CD14-positive monocyte (primary cell): ENCODE data around the gene CNEP1R1. TPM values are rescaled to one million over a fixed set of nuclear protein-coding genes. Genes with fewer than 3 reads are reported as not detected.
A peak's percentile ranks its signal among the peaks of the same experiment; 100 is the strongest.

Experiments
- DNase-seq, 3 donors: peaks; one replicate each; pipeline ENCODE4 v3.0.0-alpha.2; 2011 to 2022
- H2AFZ ChIP-seq: 2 replicates; pipeline ENCODE4 v1.6.0; 2012; ENCODE audit warnings: mild to moderate bottlenecking, low read depth, low read length, inconsistent platforms; ENCODE audit not compliant: insufficient read depth, poor library complexity, severe bottlenecking
- H3K27ac ChIP-seq, 2 donors: 1 replicate in 1 of 2; 2 replicates in 1 of 2; pipeline ENCODE4 v1.5.1; 2012 to 2013; ENCODE audit warnings: low read length in 2 of 2, control low read depth in 1 of 2, inconsistent platforms in 1 of 2, low read depth in 1 of 2, mild to moderate bottlenecking in 1 of 2
- H3K27me3 ChIP-seq, 2 donors: one replicate each; pipeline versions ENCODE4 v1.6.0 to v1.6.1; 2011 to 2013; ENCODE audit warnings: low read length in 2 of 2; ENCODE audit not compliant: control insufficient read depth in 2 of 2, insufficient read depth in 2 of 2
- H3K36me3 ChIP-seq, 2 donors: replicated peaks in 1 of 2; 1 replicate in 1 of 2; 2 replicates in 1 of 2; pipeline versions ENCODE4 v1.5.1 to v1.6.1; 2012 to 2013; ENCODE audit warnings: low read length in 2 of 2, control low read depth in 1 of 2, inconsistent platforms in 1 of 2, mild to moderate bottlenecking in 1 of 2; ENCODE audit not compliant: insufficient read depth in 2 of 2, control insufficient read depth in 1 of 2
- H3K4me1 ChIP-seq, 2 donors: 1 replicate in 1 of 2; 2 replicates in 1 of 2; pipeline versions ENCODE4 v1.5.1 to v1.6.1; 2012 to 2013; ENCODE audit warnings: low read length in 2 of 2, control low read depth in 1 of 2, inconsistent platforms in 1 of 2, mild to moderate bottlenecking in 1 of 2, moderate library complexity in 1 of 2; ENCODE audit not compliant: insufficient read depth in 2 of 2, control insufficient read depth in 1 of 2
- H3K4me2 ChIP-seq: replicated peaks from 2 replicates; pipeline ENCODE3; 2012; ENCODE audit warnings: low read length, moderate library complexity, mild to moderate bottlenecking; ENCODE audit not compliant: poor library complexity, severe bottlenecking; ENCODE audit errors: extremely low read depth
- H3K4me3 ChIP-seq, 3 experiments: fragments of 200-600 bp in 1 of 3; sonication (generic) in 1 of 3; replicated peaks in 1 of 3; 1 replicate in 2 of 3; 2 replicates in 1 of 3; pipeline ENCODE4 v1.5.1; 2011 to 2013; ENCODE audit warnings: low read length in 3 of 3, mild to moderate bottlenecking in 3 of 3, control low read depth in 2 of 3, low read depth in 2 of 3, inconsistent platforms in 1 of 3, moderate library complexity in 1 of 3
- H3K79me2 ChIP-seq: 2 replicates; pipeline ENCODE4 v1.6.0; 2012; ENCODE audit warnings: mild to moderate bottlenecking, control low read depth, inconsistent platforms, low read length, moderate library complexity; ENCODE audit not compliant: insufficient read depth
- H3K9ac ChIP-seq: 2 replicates; pipeline ENCODE4 v1.6.0; 2017; ENCODE audit warnings: low read length, mild to moderate bottlenecking; ENCODE audit not compliant: insufficient read depth, poor library complexity, severe bottlenecking
- H3K9me3 ChIP-seq, 2 donors: replicated peaks in 1 of 2; 1 replicate in 1 of 2; 2 replicates in 1 of 2; pipeline versions ENCODE4 v1.5.1 to v1.6.1; 2012 to 2013; ENCODE audit warnings: low read length in 2 of 2, control low read depth in 1 of 2; ENCODE audit not compliant: control insufficient read depth in 1 of 2, insufficient read depth in 1 of 2
- H4K20me1 ChIP-seq: 2 replicates; pipeline ENCODE4 v1.6.0; 2012; ENCODE audit warnings: mild to moderate bottlenecking, low read length, control low read depth, moderate library complexity; ENCODE audit not compliant: insufficient read depth
- H3K27ac Mint-ChIP-seq, 7 donors: one replicate each; pipeline ENCODE4 v1.8.0; 2020; ENCODE audit warnings: mild to moderate bottlenecking in 7 of 7, mixed read lengths in 7 of 7, moderate library complexity in 6 of 7, inconsistent platforms in 2 of 7
- H3K27me3 Mint-ChIP-seq, 3 donors: one replicate each; pipeline ENCODE4 v1.8.0; 2021 to 2022; ENCODE audit warnings: low read depth in 3 of 3, mild to moderate bottlenecking in 3 of 3, mixed read lengths in 3 of 3, moderate library complexity in 3 of 3, inconsistent platforms in 1 of 3
- H3K36me3 Mint-ChIP-seq, 2 donors: one replicate each; pipeline ENCODE4 v1.8.0; 2020; ENCODE audit warnings: mixed read lengths in 2 of 2, inconsistent platforms in 1 of 2, mild to moderate bottlenecking in 1 of 2
- H3K4me1 Mint-ChIP-seq: one replicate; pipeline ENCODE4 v1.8.0; 2020; ENCODE audit warnings: mild to moderate bottlenecking, mixed read lengths
- H3K4me3 Mint-ChIP-seq, 2 donors: one replicate each; pipeline ENCODE4 v1.8.0; 2020; ENCODE audit warnings: mild to moderate bottlenecking in 2 of 2, mixed read lengths in 2 of 2, moderate library complexity in 1 of 2
- H3K9me3 Mint-ChIP-seq, 7 donors: one replicate each; pipeline ENCODE4 v1.8.0; 2020 to 2022; ENCODE audit warnings: mixed read lengths in 7 of 7, mild to moderate bottlenecking in 6 of 7, moderate library complexity in 6 of 7, inconsistent platforms in 2 of 7
- WGBS: methylation state at CpG from one replicate; pipeline ENCODE4 v1.1.5; 2013; ENCODE audit warnings: missing lambda C conversion rate; ENCODE audit not compliant: insufficient coverage; 5-methylcytosine and 5-hydroxymethylcytosine counted together
- intact Hi-C, 2 donors: fragments of 100-400 bp; cut with micrococcal nuclease; formaldehyde crosslinking; loops; one replicate each; pipeline versions ENCODE4 v1.15.0 to v1.15.1; 2023
- polyA minus RNA-seq: library from RNA; depleted of rRNA, polyadenylated mRNA; stranded (reverse); fragments of >200 nt; gene quantifications from 2 replicates; pipeline ENCODE4 v1.2.3, GENCODE V29; 2012
- polyA plus RNA-seq, 3 donors: library from polyadenylated mRNA; depleted of rRNA in 1 of 3; unstranded in 2 of 3; stranded (reverse) in 1 of 3; fragments of 300-500 nt in 2 of 3; fragments of >200 nt in 1 of 3; fragmentation: Illumina TruSeq in 2 of 3; gene quantifications; 1 replicate in 2 of 3; 2 replicates in 1 of 3; pipeline ENCODE4 v1.2.3, GENCODE V29; 2012 to 2021
- total RNA-seq, 12 experiments: library from RNA in 1 of 12; stranded (reverse) in 1 of 12; fragments of 120-200 nt in 1 of 12; gene quantifications; one replicate each; pipeline ENCODE4 v1.2.4 and lab custom pipeline; 2013 to 2026; ENCODE audit warnings: mixed read lengths in 6 of 12, inconsistent platforms in 1 of 12
- TF ChIP-seq, protein P1 (sequence below): fragments of 200-600 bp; IDR thresholded peaks from one replicate; pipeline ENCODE4 v1.8.0; 2022; ENCODE audit warnings: antibody characterized with exemption, mild to moderate bottlenecking

Gene CNEP1R1, protein sequence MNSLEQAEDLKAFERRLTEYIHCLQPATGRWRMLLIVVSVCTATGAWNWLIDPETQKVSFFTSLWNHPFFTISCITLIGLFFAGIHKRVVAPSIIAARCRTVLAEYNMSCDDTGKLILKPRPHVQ
- 53.5 TPM for total RNA-seq (2013)
- polyA plus RNA-seq = 10 to 100 TPM; 13.7 to 49.6 (median 19.3) TPM
- 29.8 and 30.9 TPM in 2 replicates for polyA minus RNA-seq
- 14.2 to 50.0 (median 26.8) reads per million in 11 experiments for total RNA-seq (lab: John Stamatoyannopoulos, UW)

DNA sequence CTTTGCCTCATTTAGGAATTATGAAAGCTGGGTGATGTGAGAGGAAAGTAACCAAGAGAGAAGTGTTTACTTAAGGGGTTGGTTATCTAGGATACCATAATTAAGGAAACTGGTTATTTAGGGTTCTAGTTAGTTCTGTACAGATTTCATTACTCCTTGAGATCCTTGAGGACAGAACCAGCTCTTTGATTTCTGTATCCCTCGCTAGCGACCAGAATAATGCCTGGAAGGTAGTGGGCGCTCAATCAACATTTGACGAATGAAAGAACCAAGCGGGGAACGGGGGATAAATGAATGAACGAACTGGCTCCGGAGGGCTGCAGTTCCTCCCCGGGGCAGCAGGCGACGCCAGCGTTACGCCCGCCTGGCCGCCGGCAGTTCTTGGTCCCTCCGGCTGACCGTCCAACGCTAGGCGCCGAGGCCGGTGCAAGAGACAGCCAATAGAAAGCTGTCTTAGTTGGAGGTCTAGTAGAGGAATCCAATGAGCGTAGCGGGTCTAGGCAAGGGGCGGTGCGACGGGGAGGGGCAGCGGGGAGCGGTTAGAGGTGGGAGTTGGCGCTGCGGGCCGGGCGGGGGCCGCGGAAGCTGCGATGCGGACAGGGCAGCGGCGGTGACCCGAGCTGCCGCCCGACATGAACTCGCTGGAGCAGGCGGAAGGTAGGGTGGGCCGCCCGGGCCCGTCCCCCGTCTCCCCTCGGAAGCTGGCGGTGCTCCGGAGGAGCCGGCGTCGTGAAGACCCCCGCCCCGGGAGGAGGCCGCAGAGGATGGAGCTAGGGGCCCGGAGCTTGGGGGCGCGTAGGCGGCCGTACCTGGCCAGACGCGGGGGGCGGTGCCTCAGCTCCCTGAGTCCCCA is at the start of gene CNEP1R1:
Gene CNEP1R1, plus strand, starts transcription at position 542 of the 853 bp plus-strand sequence. Its CDS starts 91 bp downstream, at position 633.
- TF ChIP-seq, protein P1, sequence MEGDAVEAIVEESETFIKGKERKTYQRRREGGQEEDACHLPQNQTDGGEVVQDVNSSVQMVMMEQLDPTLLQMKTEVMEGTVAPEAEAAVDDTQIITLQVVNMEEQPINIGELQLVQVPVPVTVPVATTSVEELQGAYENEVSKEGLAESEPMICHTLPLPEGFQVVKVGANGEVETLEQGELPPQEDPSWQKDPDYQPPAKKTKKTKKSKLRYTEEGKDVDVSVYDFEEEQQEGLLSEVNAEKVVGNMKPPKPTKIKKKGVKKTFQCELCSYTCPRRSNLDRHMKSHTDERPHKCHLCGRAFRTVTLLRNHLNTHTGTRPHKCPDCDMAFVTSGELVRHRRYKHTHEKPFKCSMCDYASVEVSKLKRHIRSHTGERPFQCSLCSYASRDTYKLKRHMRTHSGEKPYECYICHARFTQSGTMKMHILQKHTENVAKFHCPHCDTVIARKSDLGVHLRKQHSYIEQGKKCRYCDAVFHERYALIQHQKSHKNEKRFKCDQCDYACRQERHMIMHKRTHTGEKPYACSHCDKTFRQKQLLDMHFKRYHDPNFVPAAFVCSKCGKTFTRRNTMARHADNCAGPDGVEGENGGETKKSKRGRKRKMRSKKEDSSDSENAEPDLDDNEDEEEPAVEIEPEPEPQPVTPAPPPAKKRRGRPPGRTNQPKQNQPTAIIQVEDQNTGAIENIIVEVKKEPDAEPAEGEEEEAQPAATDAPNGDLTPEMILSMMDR = peak; percentile 99
- Histone ChIP-seq H3K4me1 (peaks cover 12 to 24% of the 10 kb centered on the region in 2 donors), H4K20me1 (peaks cover 10% of the 10 kb centered on the region), H3K9me3 (no peaks in the 10 kb centered on the region), H3K27me3 (no peaks in the 10 kb centered on the region), H2AFZ (peak within 1 kb of the TSS; percentile 90), H3K9ac (peak within 1 kb of the TSS; percentile 88), H3K27ac (peak within 1 kb of the TSS; percentile 43 to 87), H3K4me2 (peak within 1 kb of the TSS; percentile 79), H3K36me3 (peaks cover 11 to 26% of the 10 kb centered on the region in 2 donors), H3K4me3 (peak within 1 kb of the TSS; percentile 65 to 95 (median 92)), H3K79me2 (peaks cover 49% of the 10 kb centered on the region)
- Mint-ChIP-seq H3K27me3 (peaks cover 0 to 5% (median 0%) of the 10 kb centered on the region in 3 donors), H3K36me3 (peaks cover 10 to 12% of the 10 kb centered on the region in 2 donors), H3K9me3 (no peaks in the 10 kb centered on the region), H3K4me1 (peaks cover 31% of the 10 kb centered on the region), H3K4me3 (peak within 1 kb of the TSS; percentile 94 to 98), H3K27ac (peak within 1 kb of the TSS; percentile 81 to 94 (median 91))
- WGBS = under 1% methylated on average over 65 of the region's 65 CpGs
- intact Hi-C loops = loop anchor here (1.0 to 5.0 kb wide), 7 partner anchors 13 to 344 kb away; partner anchors contain the start of genes BRD7 (in 2 of the 2), TENT4B (in 2 of the 2) and HEATR3 (in 1 of the 2)
- peak; percentile 96 to 97 (median 96) for DNase-seq

- peaks cover 0 to 2% (median 0%) of the 10 kb centered on the region in 7 donors for H3K9me3 Mint-ChIP-seq
- H3K4me1 ChIP-seq = no peaks in the 10 kb centered on the region
- H3K79me2 ChIP-seq = no peaks in the 10 kb centered on the region
- no peak overlapping the region for H3K27ac Mint-ChIP-seq
- no peaks in the 10 kb centered on the region for H3K4me1 Mint-ChIP-seq
- TF ChIP-seq, protein P1 = no peak
- no peaks in the 10 kb centered on the region for H3K9me3 ChIP-seq
- no peaks in the 10 kb centered on the region for H4K20me1 ChIP-seq
- H3K4me3 ChIP-seq = no peak overlapping the region
- no peaks in the 10 kb centered on the region for H3K27me3 ChIP-seq
- H3K4me2 ChIP-seq = no peak overlapping the region
- H3K9ac ChIP-seq = no peak overlapping the region
- no peak overlapping the region for H3K27ac ChIP-seq
- peaks cover 1 to 6% (median 2%) of the 10 kb centered on the region in 3 donors for H3K27me3 Mint-ChIP-seq
- no peak overlapping the region for H2AFZ ChIP-seq
- intact Hi-C loops = no loop called here
- DNase-seq = no peak
- no peaks in the 10 kb centered on the region for H3K36me3 Mint-ChIP-seq
- no peaks in the 10 kb centered on the region for H3K36me3 ChIP-seq
- H3K4me3 Mint-ChIP-seq = no peak overlapping the region
These were observed 47.6 kb upstream of the CNEP1R1 start for GRCh38 chr16:49977427-49977826.
